ENCODE measurements around the gene KDM5A. TPM values are rescaled to one million over a fixed set of nuclear protein-coding genes. Genes with fewer than 3 reads are reported as not detected.

The KDM5A gene
- total RNA-seq, 4 donors from 2014 or later = 55.6 to 80.6 (median 57.2) TPM

DNA sequence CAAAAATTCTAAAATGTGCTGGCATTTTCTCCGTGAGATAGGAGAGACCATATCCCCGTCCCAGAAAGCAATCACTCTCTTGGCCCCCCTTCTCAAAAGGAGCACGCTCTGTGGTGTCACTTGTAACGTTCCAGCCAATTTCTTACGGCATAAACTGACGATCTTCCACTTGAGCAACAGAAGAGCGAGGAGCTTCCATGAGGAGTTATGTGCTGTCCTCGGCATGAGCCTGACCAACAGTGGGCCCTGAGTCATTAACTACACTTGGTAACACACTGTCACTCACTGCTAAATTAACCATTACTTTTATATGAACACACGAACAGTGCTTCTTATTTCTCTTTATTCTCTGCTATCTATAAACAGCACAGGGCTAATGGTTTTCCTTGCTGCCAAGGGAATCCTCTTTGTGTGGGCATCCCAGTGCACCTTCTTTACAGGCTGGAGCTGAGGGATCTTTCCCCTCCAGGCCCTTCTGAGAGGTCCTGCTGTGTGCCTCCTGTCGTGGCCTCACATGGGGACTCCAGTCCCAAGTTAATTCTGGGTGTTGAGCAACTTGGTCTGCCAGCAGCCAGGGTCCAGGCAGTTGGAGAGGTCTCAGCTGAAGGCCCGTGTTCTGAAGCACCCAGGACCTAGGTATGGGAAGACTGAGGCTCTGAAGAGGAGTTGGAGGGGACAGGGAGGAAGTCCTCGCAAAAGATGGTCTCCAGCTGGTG, 135.8 kb downstream of the KDM5A start:
- TF ChIP-seq CTCF (IDR thresholded peaks at IDR 0.05; ENCODE audit: low read depth) = no peak

DNA sequence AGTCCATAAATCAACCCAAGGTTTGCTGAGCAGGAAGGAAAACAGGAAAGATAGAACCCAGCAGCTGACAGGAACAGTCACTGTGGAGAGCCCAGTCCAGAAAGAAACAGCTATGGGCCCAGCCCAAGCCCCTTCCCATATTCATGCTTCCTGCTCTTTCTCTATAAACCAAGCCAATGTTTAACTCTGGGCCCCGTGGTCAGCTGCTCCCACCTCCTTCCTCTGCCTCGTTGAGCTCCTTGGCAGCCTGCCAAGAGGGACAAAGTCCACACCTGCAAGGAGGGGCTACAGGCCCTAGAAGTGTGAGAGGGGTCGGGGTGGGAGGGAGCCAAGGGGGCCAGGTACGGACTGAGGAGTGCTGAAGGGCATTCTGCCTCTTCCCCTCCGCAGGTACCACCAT, 136.5 kb downstream of the KDM5A start:
- no peak for TF ChIP-seq CTCF (IDR thresholded peaks at IDR 0.05; ENCODE audit: low read depth)

DNA sequence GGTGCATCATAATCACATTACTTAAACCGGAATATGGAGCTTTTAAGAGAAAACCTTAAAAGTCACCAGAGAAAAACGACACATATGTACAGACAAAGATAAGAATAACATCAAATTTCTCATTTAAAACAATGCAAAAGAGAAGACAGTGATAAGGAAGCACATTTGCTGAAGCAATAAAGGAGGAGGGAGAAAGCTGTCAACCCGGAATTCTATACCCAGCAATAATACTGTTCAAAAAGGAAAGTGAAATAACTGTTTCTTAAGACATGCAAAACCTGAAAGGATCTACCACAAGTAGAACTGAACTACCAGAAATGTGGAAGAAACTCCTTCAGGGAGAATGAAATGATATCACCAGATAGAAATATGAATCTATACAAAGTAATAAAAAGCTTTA, 141.8 kb downstream of the KDM5A start:
- no peak for TF ChIP-seq CTCF (IDR thresholded peaks at IDR 0.05; ENCODE audit: low read depth)

DNA sequence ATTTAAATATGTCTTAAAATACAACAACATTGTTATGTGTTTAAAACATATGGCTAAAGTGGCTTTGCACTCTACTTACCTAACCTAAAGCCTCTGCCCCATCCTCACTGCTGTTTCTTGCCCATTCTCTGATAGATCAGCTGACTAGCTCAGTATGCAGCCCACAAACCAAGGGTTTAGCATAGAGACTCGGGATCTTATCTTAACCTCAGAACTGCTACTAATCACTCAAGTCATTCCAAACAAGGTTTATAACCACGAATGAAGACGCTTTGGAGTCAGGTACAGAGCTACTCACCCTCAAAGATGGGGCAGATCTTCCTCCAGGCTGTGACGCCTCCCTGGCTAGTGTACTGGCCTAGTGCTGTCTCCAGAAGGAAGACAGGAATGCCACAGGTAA, 145.7 kb downstream of the KDM5A start:
- no peak for TF ChIP-seq CTCF (IDR thresholded peaks at IDR 0.05; ENCODE audit: low read depth)

- no peak for TF ChIP-seq CTCF (IDR thresholded peaks at IDR 0.05; ENCODE audit: low read depth)
These were observed 146.6 kb downstream of the KDM5A start for GRCh38 chr12:242496-242895.

GRCh38 chr12:241266-241665, 147.9 kb downstream of the KDM5A start:
- TF ChIP-seq CTCF (IDR thresholded peaks at IDR 0.05; ENCODE audit: low read depth) = no peak

GRCh38 chr12:240566-240965, 148.6 kb downstream of the KDM5A start:
- no peak for TF ChIP-seq CTCF (IDR thresholded peaks at IDR 0.05; ENCODE audit: low read depth)
